NCI-H2107 (cell line): Measurements from ENCODE around the gene EIF4G2.
"Not testable (repeated sequence)": the region's sequence is repeated elsewhere in the genome, so short reads cannot be mapped to it uniquely, and the experiment has no call there.

Experiments used
- DNase-seq: peaks from one replicate; lab custom pipeline; 2025; lab: John Stamatoyannopoulos, UW

EIF4G2 gene

GRCh38 chr11:10808553-10809372, at the start of gene EIF4G2:
Gene EIF4G2, minus strand, starts transcription at chr11:10808926.
- peak; percentile 89 for DNase-seq

- DNase-seq = peak; percentile 96
Measured at GRCh38 chr11:10857709-10858438, 49.1 kb upstream of the EIF4G2 start, which contains the start of gene ZBED5. Gene ZBED5, minus strand, starts transcription at chr11:10858053. Its CDS starts 3,108 bp downstream, at chr11:10854945.

DNA sequence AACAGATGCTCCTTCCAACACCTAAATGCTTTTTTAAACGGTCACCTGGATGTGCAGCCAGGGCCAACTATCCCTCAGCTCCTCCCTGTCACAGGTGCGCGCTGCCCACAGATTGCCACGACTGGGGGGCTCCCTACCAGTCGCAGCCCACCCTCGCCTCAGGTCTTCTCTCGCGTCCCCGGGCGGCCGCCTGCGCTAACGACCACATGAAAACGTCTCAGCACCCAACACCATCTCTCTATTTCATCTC, 48.7 kb upstream of the EIF4G2 start:
- no peak for DNase-seq

DNA sequence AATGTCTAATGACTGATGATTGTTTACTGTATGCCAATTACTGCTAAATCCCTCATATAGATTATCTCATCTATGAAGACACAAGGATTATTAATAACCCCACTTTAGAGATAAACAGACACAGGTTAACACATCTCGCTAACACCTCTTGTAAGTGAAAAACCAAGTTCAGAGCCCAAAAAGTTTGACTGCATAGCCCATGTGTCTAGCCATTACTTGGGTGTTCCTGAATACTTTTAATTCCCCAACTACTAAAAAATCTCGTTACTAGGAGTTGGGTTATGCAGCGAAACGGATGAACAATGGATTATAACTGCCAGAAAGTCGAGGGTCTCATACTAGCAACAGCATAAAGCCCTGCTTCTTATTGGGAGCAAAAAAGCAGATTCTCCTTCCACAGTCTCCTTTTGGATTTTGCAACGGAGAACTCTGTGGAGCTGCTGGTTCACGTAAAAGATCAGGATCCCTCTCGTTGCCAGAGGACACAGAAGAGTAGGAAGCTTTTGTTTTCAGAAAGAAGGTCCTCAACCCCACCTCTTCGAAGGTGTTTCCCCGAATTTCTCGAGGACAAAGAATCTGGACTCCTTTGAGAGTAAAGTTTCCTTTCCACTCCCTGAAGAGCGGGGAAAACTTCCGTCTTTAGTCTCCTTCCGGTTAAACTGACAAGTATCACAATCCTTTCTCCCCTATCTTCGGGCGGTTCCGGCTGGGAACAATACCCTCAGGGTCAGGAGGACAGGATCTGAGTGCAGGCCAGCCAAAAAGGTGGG, 48.1 kb upstream of the EIF4G2 start:
- no peak for DNase-seq

GRCh38 chr11:10855295-10855694, 46.6 kb upstream of the EIF4G2 start:
- DNase-seq = no peak

DNA sequence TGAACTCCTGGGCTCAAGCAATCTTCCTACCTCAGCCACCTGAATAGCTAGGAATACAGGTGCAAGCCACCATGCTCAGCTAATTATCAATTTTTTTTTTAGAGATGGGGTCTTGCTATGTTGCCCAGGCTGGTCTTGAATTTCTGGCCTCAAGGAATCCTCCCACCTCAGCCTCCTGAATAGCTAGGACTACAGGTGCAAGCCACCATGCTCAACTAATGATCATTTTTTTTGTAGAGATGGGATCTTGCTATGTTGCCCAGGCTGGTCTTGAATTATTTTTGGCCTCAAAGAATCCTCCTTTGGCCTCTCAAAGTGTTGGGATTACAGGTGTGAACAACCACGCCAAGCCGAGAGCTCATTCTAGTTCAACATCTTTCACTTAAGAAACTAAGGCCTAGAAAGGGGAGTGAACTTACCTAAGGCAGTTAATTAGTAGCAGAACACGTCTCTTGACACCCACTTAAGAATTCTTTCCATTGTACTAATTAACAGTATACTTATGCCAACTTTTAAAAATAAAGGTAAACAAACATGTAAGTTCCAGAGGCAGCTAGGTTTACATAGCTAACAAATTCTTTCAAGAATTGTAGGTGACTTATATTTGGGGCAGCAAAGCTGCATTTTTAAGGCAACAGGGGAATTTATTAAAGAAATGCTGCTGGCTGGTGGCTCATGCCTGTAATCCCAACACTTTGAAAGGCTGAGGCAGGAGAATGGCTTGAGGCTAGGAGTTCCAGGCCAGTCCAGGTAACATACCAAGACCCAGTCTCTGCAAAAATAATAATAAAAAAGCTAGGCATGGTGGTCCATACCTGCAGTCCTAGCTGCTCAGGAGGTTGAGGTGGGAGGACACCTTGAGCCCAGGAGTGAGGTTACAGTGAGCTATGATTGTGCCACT, 39.5 kb upstream of the EIF4G2 start:
- no peak for DNase-seq

GRCh38 chr11:10846660-10847059, 37.9 kb upstream of the EIF4G2 start:
- DNase-seq = no peak

DNA sequence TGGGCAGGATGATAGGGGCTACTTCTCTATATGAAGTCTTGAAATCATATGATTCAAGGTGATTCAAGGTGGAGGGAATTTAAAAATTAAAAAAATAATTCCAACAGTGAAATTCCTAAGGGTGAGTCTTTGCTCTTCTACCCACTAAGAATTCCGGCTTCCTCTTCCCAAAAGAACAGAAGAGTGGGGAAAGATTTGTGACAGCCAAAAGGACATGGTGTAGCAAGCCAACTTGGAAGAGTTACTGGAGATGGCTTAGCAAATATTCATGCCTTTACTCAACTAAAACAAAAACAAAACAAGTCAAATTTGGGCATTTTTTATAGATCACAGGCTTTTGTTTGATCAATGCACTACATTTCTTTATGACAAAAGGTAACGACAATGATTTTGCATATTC, 36.9 kb upstream of the EIF4G2 start:
- no peak for DNase-seq

DNA sequence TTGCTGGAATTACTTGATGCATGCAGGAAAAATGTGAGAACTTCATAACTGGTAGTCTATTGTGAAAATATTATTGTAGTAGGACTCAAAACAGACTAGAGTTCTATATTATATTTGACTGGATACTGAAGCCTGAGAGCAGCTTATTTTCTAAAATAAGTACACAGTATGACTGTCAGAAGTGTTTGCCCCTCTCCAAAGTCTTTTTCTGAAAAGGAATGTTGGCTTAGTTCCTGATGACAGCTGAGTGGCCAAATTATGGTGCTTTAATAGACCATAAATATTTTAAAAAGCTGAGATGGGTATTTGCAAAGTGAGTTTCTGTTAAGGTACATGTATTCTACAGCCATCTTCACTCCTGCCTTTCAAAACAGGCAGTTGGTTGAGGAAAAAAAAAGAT, 36.1 kb upstream of the EIF4G2 start:
- no peak for DNase-seq

- no peak for DNase-seq
Measured at GRCh38 chr11:10844356-10844755, 35.6 kb upstream of the EIF4G2 start.

- DNase-seq = no peak
Measured at GRCh38 chr11:10838881-10839280, 30.2 kb upstream of the EIF4G2 start.

DNA sequence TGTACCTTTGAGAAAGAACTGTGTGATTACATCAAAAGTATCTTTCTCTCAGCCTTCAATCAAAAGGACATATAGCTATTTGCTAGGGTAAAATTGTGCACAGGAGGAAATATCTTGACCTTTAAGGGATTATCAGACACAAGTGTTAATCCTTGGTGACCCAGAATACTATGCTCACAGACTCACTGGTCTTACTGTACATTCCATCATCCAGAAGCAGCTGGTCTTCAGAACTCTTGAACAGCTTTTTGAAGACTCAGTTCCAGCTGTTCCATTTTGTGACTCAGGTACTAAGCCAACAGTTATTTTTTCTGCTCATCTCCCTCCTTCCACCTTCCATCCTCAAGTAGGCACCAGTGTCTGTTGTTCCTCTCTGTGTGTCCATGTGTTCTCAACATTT, 29.4 kb upstream of the EIF4G2 start:
- no peak for DNase-seq

DNA sequence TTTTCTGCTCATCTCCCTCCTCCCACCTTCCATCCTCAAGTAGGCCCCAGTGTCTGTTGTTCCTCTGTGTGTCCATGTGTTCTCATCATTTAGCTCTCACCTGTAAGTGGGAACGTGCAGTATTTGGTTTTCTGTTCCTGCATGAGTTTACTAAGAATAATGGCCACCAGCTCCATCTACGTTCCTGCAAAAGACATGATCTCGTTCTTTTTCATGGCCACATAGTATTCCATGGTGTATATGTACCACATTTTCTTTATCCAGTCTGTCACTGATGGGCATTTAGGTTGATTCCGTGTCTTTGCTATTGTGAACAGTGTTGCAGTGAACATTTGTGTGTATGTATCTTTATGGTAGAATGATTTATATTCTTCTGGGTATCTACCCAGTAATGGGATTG, 28.2 kb upstream of the EIF4G2 start:
- not testable (repeated sequence) for DNase-seq

DNA sequence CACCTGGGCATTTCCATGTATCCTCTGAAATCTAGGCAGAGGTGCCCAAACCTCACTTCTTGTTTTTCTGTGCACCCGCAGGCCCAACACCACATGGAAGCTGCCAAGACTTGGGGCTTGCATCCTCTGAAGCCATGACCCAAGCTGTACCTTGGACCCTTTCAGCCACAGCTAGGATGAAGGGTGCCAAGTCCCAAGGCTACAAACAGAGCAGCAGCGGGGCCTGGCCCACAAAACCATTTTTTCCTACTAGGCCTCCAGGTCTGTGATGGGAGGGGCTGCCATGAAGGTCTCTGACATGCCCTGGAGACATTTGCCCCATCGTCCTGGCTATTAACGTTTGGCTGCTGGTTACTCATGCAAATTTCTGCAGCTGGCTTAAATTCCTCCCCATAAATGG, 20.4 kb upstream of the EIF4G2 start:
- no peak for DNase-seq

- no peak for DNase-seq
Measured at GRCh38 chr11:10828402-10828801, 19.7 kb upstream of the EIF4G2 start.

- DNase-seq = no peak
Measured at GRCh38 chr11:10824888-10825287, 16.2 kb upstream of the EIF4G2 start.

- DNase-seq = no peak
Measured at GRCh38 chr11:10823152-10823579, 14.4 kb upstream of the EIF4G2 start.

DNA sequence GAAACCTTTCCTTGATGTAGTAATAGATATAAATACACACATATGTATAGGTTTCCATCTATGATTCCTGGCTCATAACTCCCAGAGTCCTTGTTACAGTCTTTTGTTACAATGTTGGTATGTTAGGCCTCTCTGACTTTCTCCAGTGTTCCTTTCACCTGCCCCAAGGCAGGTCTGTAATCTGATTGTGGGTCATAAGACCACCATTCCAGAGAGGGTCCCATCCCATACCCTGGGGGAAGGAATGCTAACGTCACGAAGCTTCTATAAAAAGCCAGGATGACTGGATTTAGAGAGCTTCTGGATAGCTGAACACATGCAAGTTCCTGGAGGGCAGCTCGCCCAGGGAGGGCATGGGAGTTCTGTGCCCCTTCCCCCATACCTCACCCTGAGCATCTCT, 13.8 kb upstream of the EIF4G2 start:
- DNase-seq = not testable (repeated sequence)

DNA sequence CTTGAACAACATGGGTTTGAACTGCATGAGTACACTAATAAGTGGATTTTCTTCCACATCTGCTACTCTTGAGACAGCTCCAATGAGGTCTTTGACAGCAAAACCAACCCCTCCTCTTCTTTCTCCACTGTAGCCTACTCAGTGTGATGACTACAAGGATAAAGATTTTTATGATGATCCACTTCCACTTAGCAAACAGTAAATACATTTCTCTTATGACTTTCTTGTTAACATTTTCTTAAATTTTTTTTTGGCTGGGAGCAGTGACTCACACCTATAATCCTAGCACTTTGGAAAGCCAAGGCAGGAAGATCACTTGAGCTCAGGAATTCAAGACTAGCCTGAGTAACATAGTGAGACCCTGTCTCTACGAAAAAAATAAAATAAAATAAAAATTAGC, 9.9 kb upstream of the EIF4G2 start:
- DNase-seq = no peak

DNA sequence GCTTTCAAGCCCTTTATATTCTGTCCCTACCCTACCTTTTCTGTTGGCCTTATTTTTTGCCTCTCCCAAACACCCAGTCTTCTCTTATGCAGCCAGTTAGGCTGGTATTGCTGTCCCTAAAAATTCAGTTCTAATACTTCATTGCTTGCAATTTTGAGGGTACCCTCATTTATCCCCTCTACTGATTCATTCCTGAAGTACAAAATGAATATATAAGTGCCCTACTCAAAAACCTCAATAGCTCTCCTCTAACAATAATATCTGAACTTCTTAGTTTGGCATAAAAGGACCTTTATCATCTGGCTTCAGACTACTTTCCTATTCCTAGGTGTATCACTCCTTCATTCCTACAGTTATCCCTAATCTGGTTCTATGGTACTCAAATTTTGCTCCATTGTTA, 5.2 kb upstream of the EIF4G2 start:
- no peak for DNase-seq

DNA sequence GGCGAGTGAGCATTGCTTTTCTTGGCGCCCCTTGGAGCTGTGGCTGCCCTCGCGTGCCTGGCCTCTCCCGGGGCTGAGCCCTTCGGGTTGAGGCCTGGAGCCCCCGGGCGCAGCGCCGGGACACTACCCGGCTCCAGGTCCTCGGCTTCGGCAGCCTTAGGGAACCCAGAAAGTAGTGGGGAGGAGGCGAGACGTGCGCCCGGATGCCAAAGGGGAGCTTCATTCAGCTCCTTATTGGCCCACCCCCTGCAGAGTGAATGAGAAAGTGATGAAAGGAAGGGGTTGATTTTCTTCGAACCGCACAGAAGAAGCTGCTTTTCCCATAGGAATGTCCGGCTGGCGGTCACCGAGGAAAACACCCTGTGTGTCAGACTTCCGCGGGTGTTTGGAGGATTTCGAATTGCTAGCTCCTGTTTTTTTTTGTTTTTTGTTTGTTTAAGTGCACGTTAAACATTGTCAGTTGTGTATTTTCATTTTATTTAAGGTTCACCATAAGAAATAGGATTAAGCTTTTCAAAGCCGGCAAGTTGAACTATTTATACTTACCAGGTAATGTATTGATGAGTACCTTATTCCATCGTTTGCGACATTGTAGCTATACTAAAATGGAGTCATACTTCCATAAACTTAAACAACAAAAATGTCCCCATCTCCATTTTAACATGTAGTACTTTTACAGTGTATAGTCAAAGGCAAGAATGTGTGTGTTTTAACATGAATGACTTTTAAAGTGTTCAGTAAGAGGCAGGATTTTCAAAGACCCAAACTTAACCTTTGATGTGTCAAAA, 841 bp upstream of the EIF4G2 start:
- DNase-seq = no peak
